ENCODE data around the gene CEP41. TPM values are rescaled to one million over a fixed set of nuclear protein-coding genes. Genes with fewer than 3 reads are reported as not detected.

The CEP41 gene
- polyA plus RNA-seq, 1 donor from 2014 or later: 47.0 TPM

DNA sequence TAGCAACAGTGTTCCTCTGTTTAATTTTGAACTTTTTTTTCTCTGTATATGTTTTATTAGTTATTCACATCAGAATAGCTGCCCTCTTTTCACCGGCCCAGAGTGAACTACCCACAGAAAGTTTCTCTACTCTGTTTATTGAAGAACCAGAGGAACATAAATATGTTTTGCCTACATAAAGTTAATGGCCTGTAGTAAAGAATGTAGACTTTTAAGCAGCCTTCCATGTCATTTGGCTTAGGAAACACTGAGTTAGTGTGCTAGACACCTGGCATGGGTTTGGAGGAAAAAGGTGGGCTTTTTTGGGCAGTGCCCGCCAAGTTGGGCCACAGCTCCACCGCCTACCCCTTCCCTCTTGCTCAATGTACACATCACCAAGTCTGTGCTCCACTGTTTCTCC, 42.2 kb upstream of the CEP41 start:
- TF ChIP-seq EZH2 (IDR thresholded peaks at IDR 0.05; ENCODE audit: borderline replicate concordance, insufficient read depth, low read length, poor library complexity, severe bottlenecking) (no peak), EP300 (conservative IDR thresholded peaks at IDR 0.05; ENCODE audit: poor library complexity, severe bottlenecking) (no peak), TAF1 (IDR thresholded peaks at IDR 0.05; ENCODE audit: low read depth) (no peak), REST (IDR thresholded peaks at IDR 0.05; ENCODE audit: borderline replicate concordance) (no peak), MXI1 (conservative IDR thresholded peaks at IDR 0.05; ENCODE audit: poor library complexity, severe bottlenecking) (no peak), SMC3 (conservative IDR thresholded peaks at IDR 0.05; ENCODE audit: poor library complexity) (no peak), POLR2AphosphoS5 (IDR thresholded peaks at IDR 0.05) (no peak), CTCF (IDR thresholded peaks at IDR 0.05; ENCODE audit: poor library complexity, severe bottlenecking) (no peak)
- no peak overlapping the region for H3K9ac ChIP-seq (ENCODE audit: low read length)
- peaks cover 3% of the 10 kb centered on the region for H3F3A ChIP-seq (ENCODE audit: insufficient read depth, low read length, poor library complexity, severe bottlenecking)
- no peak overlapping the region for H3K4me2 ChIP-seq (ENCODE audit: low read length)
- H3K27ac ChIP-seq (ENCODE audit: low read length): no peak overlapping the region
- H3K9me2 ChIP-seq (ENCODE audit: insufficient read depth, low read length): no peaks in the 10 kb centered on the region
- no peaks in the 10 kb centered on the region for H3K27me3 ChIP-seq (ENCODE audit: insufficient read depth, low read depth, low read length)
- H3K79me2 ChIP-seq (replicated peaks; ENCODE audit: insufficient read depth, low read length): peaks cover 4% of the 10 kb centered on the region
- H3K4me3 ChIP-seq (ENCODE audit: low read length): no peak overlapping the region
- no peaks in the 10 kb centered on the region for H4K20me1 ChIP-seq (ENCODE audit: insufficient read depth)
- H3K36me3 ChIP-seq (ENCODE audit: insufficient read depth, low read length): no peaks in the 10 kb centered on the region
- no peaks in the 10 kb centered on the region for H3K9me3 ChIP-seq (ENCODE audit: low read length)
- no peak overlapping the region for H2AFZ ChIP-seq (ENCODE audit: low read depth, low read length)

GRCh38 chr7:130481898-130482297, 41.1 kb upstream of the CEP41 start:
- Histone ChIP-seq H3K79me2 (replicated peaks; ENCODE audit: insufficient read depth, low read length) (peaks cover 4% of the 10 kb centered on the region), H2AFZ (ENCODE audit: low read depth, low read length) (no peak overlapping the region), H3K4me3 (ENCODE audit: low read length) (no peak overlapping the region), H3K36me3 (ENCODE audit: insufficient read depth, low read length) (no peaks in the 10 kb centered on the region), H3K27me3 (ENCODE audit: insufficient read depth, low read depth, low read length) (no peaks in the 10 kb centered on the region), H3K4me2 (ENCODE audit: low read length) (no peak overlapping the region), H3F3A (ENCODE audit: insufficient read depth, low read length, poor library complexity, severe bottlenecking) (peaks cover 6% of the 10 kb centered on the region), H4K20me1 (ENCODE audit: insufficient read depth) (no peaks in the 10 kb centered on the region), H3K9me3 (ENCODE audit: low read length) (no peaks in the 10 kb centered on the region), H3K27ac (ENCODE audit: low read length) (no peak overlapping the region), H3K9me2 (ENCODE audit: insufficient read depth, low read length) (no peaks in the 10 kb centered on the region), H3K9ac (ENCODE audit: low read length) (no peak overlapping the region)
- no peak for TF ChIP-seq RAD21 (conservative IDR thresholded peaks at IDR 0.05)
- no peak for TF ChIP-seq EP300 (conservative IDR thresholded peaks at IDR 0.05; ENCODE audit: poor library complexity, severe bottlenecking)
- no peak for TF ChIP-seq MXI1 (conservative IDR thresholded peaks at IDR 0.05; ENCODE audit: poor library complexity, severe bottlenecking)
- no peak for TF ChIP-seq POLR2AphosphoS5 (IDR thresholded peaks at IDR 0.05)
- TF ChIP-seq TAF1 (IDR thresholded peaks at IDR 0.05; ENCODE audit: low read depth): no peak
- no peak for TF ChIP-seq SMC3 (conservative IDR thresholded peaks at IDR 0.05; ENCODE audit: poor library complexity)

Data from neural cell (in vitro differentiated cells).